Frontal cortex (tissue), 4 donors: ENCODE data around the gene SMC3. TPM values are rescaled to one million over a fixed set of nuclear protein-coding genes. Genes with fewer than 3 reads are reported as not detected.

Experiments
- DNase-seq, 2 donors: peaks; one replicate each; pipeline ENCODE4 v3.0.0; 2012; ENCODE audit warnings: low spot score in 2 of 2
- FAIRE-seq: peaks from 2 replicates; lab custom pipeline; 2012; peaks lifted over from hg19 to GRCh38; lab: Jason Lieb, UNC
- total RNA-seq: library from RNA; depleted of rRNA; stranded (reverse); fragments of >200 nt; gene quantifications from one replicate; pipeline ENCODE4 v1.2.3, GENCODE V29; 2014
- donor health status: control.
- donor health status: control.
- donor health status: control.

The SMC3 gene
- total RNA-seq, 1 donor from 2014 or later: 55.4 TPM

- FAIRE-seq (no peak), DNase-seq (no peak)
These were observed 73.8 kb downstream of the SMC3 start for GRCh38 chr10:110641256-110641655.

GRCh38 chr10:110642204-110643034 is 74.9 kb downstream of the SMC3 start:
- FAIRE-seq (no peak), DNase-seq (no peak)

GRCh38 chr10:110643035-110643652 is 75.6 kb downstream of the SMC3 start:
- FAIRE-seq: no peak
- no peak for DNase-seq

GRCh38 chr10:110643653-110644597 is 76.4 kb downstream of the SMC3 start, which contains the start of gene RBM20:
Gene RBM20, plus strand, starts transcription at chr10:110644336. Its CDS starts 119 bp downstream, at chr10:110644455.
- DNase-seq (peak; percentile 38 to 42), FAIRE-seq (no peak)

GRCh38 chr10:110644598-110645462 is 77.3 kb downstream of the SMC3 start:
- DNase-seq (no peak), FAIRE-seq (no peak)

- FAIRE-seq (no peak), DNase-seq (no peak)
These were observed 79.1 kb downstream of the SMC3 start for GRCh38 chr10:110646417-110647135.

GRCh38 chr10:110647136-110647430 is 79.6 kb downstream of the SMC3 start:
- DNase-seq (no peak), FAIRE-seq (no peak)

- DNase-seq: no peak
- FAIRE-seq: no peak
These were observed 81.3 kb downstream of the SMC3 start for GRCh38 chr10:110648692-110649346.

GRCh38 chr10:110649347-110650264 is 82.1 kb downstream of the SMC3 start:
- DNase-seq: no peak
- no peak for FAIRE-seq

GRCh38 chr10:110650265-110650668 is 82.8 kb downstream of the SMC3 start:
- DNase-seq (no peak), FAIRE-seq (no peak)

GRCh38 chr10:110651044-110651958 is 83.8 kb downstream of the SMC3 start:
- DNase-seq: no peak
- no peak for FAIRE-seq

GRCh38 chr10:110652475-110653118 is 85.1 kb downstream of the SMC3 start:
- DNase-seq (no peak), FAIRE-seq (no peak)
